ENCODE data around the gene SLC2A4.

GRCh38 chr17:7317161-7317803 lies 35.8 kb downstream of the SLC2A4 start:
- TF ChIP-seq CTCF (conservative IDR thresholded peaks at IDR 0.05) (no peak), ZFX (IDR thresholded peaks at IDR 0.05) (no peak)
